ENCODE measurements around the gene RAB14. TPM values are rescaled to one million over a fixed set of nuclear protein-coding genes. Genes with fewer than 3 reads are reported as not detected.

Gene RAB14
- total RNA-seq, 1 donor, result 30.0 TPM

- Histone ChIP-seq H3K79me2 (ENCODE audit: insufficient read depth, low read length) (no peaks in the 10 kb centered on the region), H3K27me3 (ENCODE audit: insufficient read depth, low read length) (no peaks in the 10 kb centered on the region), H3K36me3 (ENCODE audit: insufficient read depth, low read length) (no peaks in the 10 kb centered on the region), H3K4me3 (ENCODE audit: insufficient read depth, low read length) (no peak overlapping the region), H3K9me3 (ENCODE audit: low read depth, low read length) (no peaks in the 10 kb centered on the region), H3K27ac (ENCODE audit: low read depth, low read length) (no peak overlapping the region), H3K4me2 (ENCODE audit: insufficient read depth, low read length) (no peak overlapping the region), H3K4me1 (ENCODE audit: insufficient read depth, low read length) (peaks cover 6% of the 10 kb centered on the region), H2AFZ (ENCODE audit: low read length) (no peak overlapping the region), H4K20me1 (ENCODE audit: insufficient read depth, low read length) (no peaks in the 10 kb centered on the region)
- TF ChIP-seq CTCF (IDR thresholded peaks at IDR 0.05; ENCODE audit: extremely low read depth, low read depth, low read length), result no peak
- no peak for DNase-seq (ENCODE audit: insufficient read length, low spot score, missing footprints)
Measured at GRCh38 chr9:121219530-121219929, 17.9 kb upstream of the RAB14 start.

GRCh38 chr9:121218357-121219027 is 16.8 kb upstream of the RAB14 start:
- Histone ChIP-seq H3K4me1 (ENCODE audit: insufficient read depth, low read length) (peaks cover 6% of the 10 kb centered on the region), H3K36me3 (ENCODE audit: insufficient read depth, low read length) (no peaks in the 10 kb centered on the region), H4K20me1 (ENCODE audit: insufficient read depth, low read length) (no peaks in the 10 kb centered on the region), H3K4me3 (ENCODE audit: insufficient read depth, low read length) (no peak overlapping the region), H3K4me2 (ENCODE audit: insufficient read depth, low read length) (no peak overlapping the region), H3K79me2 (ENCODE audit: insufficient read depth, low read length) (no peaks in the 10 kb centered on the region), H3K9me3 (ENCODE audit: low read depth, low read length) (no peaks in the 10 kb centered on the region), H3K27me3 (ENCODE audit: insufficient read depth, low read length) (no peaks in the 10 kb centered on the region), H2AFZ (ENCODE audit: low read length) (no peak overlapping the region), H3K27ac (ENCODE audit: low read depth, low read length) (peak overlapping the region; percentile 16)
- no peak for TF ChIP-seq CTCF (IDR thresholded peaks at IDR 0.05; ENCODE audit: extremely low read depth, low read depth, low read length)
- DNase-seq (ENCODE audit: insufficient read length, low spot score, missing footprints), result no peak

GRCh38 chr9:121217609-121218292 is 16.1 kb upstream of the RAB14 start:
- no peak for TF ChIP-seq CTCF (IDR thresholded peaks at IDR 0.05; ENCODE audit: extremely low read depth, low read depth, low read length)
- peak overlapping the region; percentile 16 for H3K27ac ChIP-seq (ENCODE audit: low read depth, low read length)
- no peak overlapping the region for H3K4me2 ChIP-seq (ENCODE audit: insufficient read depth, low read length)
- no peaks in the 10 kb centered on the region for H3K27me3 ChIP-seq (ENCODE audit: insufficient read depth, low read length)
- H2AFZ ChIP-seq (ENCODE audit: low read length), result no peak overlapping the region
- no peak for DNase-seq (ENCODE audit: insufficient read length, low spot score, missing footprints)
- H4K20me1 ChIP-seq (ENCODE audit: insufficient read depth, low read length), result no peaks in the 10 kb centered on the region
- no peaks in the 10 kb centered on the region for H3K79me2 ChIP-seq (ENCODE audit: insufficient read depth, low read length)
- no peak overlapping the region for H3K4me3 ChIP-seq (ENCODE audit: insufficient read depth, low read length)
- no peaks in the 10 kb centered on the region for H3K9me3 ChIP-seq (ENCODE audit: low read depth, low read length)
- no peaks in the 10 kb centered on the region for H3K36me3 ChIP-seq (ENCODE audit: insufficient read depth, low read length)
- peaks cover 8% of the 10 kb centered on the region for H3K4me1 ChIP-seq (ENCODE audit: insufficient read depth, low read length)

- DNase-seq (ENCODE audit: insufficient read length, low spot score, missing footprints), result no peak
- Histone ChIP-seq H3K79me2 (ENCODE audit: insufficient read depth, low read length) (no peaks in the 10 kb centered on the region), H3K4me2 (ENCODE audit: insufficient read depth, low read length) (no peak overlapping the region), H3K36me3 (ENCODE audit: insufficient read depth, low read length) (no peaks in the 10 kb centered on the region), H2AFZ (ENCODE audit: low read length) (no peak overlapping the region), H3K4me3 (ENCODE audit: insufficient read depth, low read length) (no peak overlapping the region), H3K9me3 (ENCODE audit: low read depth, low read length) (no peaks in the 10 kb centered on the region), H4K20me1 (ENCODE audit: insufficient read depth, low read length) (no peaks in the 10 kb centered on the region), H3K4me1 (ENCODE audit: insufficient read depth, low read length) (peaks cover 7% of the 10 kb centered on the region), H3K27ac (ENCODE audit: low read depth, low read length) (no peak overlapping the region), H3K27me3 (ENCODE audit: insufficient read depth, low read length) (no peaks in the 10 kb centered on the region)
- no peak for TF ChIP-seq CTCF (IDR thresholded peaks at IDR 0.05; ENCODE audit: extremely low read depth, low read depth, low read length)
Measured at GRCh38 chr9:121216271-121216805, 14.7 kb upstream of the RAB14 start.

All from osteoblast (primary cell).